ENCODE data around the gene RELN.

RELN gene

DNA sequence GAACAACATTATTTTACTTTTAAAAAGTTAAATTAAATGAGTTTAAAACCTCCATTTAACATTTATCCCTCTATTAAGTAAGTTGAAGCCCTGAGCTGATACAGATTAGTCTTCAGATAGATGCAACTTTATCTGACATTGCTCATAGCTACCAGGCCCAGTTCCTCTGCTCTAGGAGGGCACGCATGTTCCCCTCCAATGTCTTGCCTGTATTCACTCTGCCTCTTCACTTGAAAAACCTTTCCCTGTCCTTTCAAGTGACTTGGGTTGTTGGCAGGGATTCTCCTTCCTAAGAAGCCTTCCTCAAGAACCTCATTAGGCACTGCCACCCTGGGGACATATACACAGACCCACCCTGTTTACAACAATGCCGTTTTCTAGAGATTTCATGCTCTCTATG is 270.4 kb downstream of the RELN start:
- TF ChIP-seq ARNTL (CRISPR knock-in tag; IDR thresholded peaks at IDR 0.05; ENCODE audit: borderline replicate concordance, low read depth) (no peak), ISL1 (CRISPR knock-in tag; IDR thresholded peaks at IDR 0.05) (peak; percentile 55; the same call in 1 of the 2 replicates)
- ATAC-seq: peak; percentile 65

GRCh38 chr7:103718482-103719061 is 270.9 kb downstream of the RELN start:
- peak; percentile 23; the same call in 2 of the 3 replicates for ATAC-seq
- TF ChIP-seq, protein P1, sequence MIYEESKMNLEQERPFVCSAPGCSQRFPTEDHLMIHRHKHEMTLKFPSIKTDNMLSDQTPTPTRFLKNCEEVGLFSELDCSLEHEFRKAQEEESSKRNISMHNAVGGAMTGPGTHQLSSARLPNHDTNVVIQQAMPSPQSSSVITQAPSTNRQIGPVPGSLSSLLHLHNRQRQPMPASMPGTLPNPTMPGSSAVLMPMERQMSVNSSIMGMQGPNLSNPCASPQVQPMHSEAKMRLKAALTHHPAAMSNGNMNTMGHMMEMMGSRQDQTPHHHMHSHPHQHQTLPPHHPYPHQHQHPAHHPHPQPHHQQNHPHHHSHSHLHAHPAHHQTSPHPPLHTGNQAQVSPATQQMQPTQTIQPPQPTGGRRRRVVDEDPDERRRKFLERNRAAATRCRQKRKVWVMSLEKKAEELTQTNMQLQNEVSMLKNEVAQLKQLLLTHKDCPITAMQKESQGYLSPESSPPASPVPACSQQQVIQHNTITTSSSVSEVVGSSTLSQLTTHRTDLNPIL (CRISPR knock-in tag; IDR thresholded peaks at IDR 0.05; ENCODE audit: low read depth): peak; percentile 81
- TF ChIP-seq ISL1 (CRISPR knock-in tag; IDR thresholded peaks at IDR 0.05) (peak; percentile 97), ZC3H10 (CRISPR knock-in tag; IDR thresholded peaks at IDR 0.05) (no peak)
- TF ChIP-seq, protein P2, sequence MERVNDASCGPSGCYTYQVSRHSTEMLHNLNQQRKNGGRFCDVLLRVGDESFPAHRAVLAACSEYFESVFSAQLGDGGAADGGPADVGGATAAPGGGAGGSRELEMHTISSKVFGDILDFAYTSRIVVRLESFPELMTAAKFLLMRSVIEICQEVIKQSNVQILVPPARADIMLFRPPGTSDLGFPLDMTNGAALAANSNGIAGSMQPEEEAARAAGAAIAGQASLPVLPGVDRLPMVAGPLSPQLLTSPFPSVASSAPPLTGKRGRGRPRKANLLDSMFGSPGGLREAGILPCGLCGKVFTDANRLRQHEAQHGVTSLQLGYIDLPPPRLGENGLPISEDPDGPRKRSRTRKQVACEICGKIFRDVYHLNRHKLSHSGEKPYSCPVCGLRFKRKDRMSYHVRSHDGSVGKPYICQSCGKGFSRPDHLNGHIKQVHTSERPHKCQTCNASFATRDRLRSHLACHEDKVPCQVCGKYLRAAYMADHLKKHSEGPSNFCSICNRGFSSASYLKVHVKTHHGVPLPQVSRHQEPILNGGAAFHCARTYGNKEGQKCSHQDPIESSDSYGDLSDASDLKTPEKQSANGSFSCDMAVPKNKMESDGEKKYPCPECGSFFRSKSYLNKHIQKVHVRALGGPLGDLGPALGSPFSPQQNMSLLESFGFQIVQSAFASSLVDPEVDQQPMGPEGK (CRISPR knock-in tag; IDR thresholded peaks at IDR 0.05; ENCODE audit: borderline replicate concordance): peak; percentile 52; the same call in 1 of the 2 replicates

- no peak for ATAC-seq
Observed at GRCh38 chr7:103717574-103717973, 271.9 kb downstream of the RELN start.

DNA sequence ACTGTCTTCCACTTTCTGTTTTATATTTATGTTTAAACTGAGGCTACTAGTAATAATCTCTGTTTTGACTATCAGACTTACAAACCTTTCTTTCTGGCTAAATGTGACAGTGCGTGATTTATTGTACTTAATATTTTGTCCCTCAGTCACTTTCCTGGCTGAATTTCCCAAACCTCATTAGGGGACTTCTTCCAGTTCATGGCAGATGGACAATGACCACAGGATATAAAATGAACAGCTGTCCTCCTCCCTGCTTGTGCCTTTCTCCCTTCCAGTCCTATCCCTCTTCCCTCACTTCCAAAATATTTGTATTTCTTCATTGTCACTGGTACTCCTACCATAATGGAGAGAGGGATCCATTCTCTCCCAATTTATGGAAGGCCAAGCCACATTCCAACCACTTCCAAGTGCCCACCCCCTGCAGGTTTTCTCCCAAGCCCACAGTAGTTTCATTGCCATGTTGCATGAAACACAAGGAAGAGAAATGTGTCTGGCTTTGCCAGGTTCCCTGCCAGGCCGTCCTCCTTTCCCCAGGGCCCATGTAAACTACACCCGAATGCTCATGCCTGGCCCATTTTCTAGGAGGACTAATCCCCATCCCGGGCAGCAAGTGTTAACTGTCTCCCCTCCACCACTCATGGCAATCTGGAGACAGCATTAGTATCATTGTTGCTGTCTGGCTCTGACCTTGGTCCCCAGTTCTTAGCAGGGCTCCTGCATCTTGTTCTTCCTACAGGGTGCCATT is 273.9 kb downstream of the RELN start:
- no peak for ATAC-seq
- no peak for TF ChIP-seq TCF4 (CRISPR knock-in tag; IDR thresholded peaks at IDR 0.05; ENCODE audit: borderline replicate concordance)
- TF ChIP-seq CSRNP3 (CRISPR knock-in tag; IDR thresholded peaks at IDR 0.05): no peak
- TF ChIP-seq ZFP30 (CRISPR knock-in tag; IDR thresholded peaks at IDR 0.05): no peak
- no peak for TF ChIP-seq ISL1 (CRISPR knock-in tag; IDR thresholded peaks at IDR 0.05)
- TF ChIP-seq OSR1 (CRISPR knock-in tag; IDR thresholded peaks at IDR 0.05): no peak
- TF ChIP-seq ESRRG (CRISPR knock-in tag; IDR thresholded peaks at IDR 0.05): no peak
- TF ChIP-seq ARNTL (CRISPR knock-in tag; IDR thresholded peaks at IDR 0.05; ENCODE audit: borderline replicate concordance, low read depth): no peak
- no peak for TF ChIP-seq RARB (CRISPR knock-in tag; IDR thresholded peaks at IDR 0.05)
- TF ChIP-seq ZNF8 (CRISPR knock-in tag; IDR thresholded peaks at IDR 0.05): no peak
- TF ChIP-seq, protein P3, sequence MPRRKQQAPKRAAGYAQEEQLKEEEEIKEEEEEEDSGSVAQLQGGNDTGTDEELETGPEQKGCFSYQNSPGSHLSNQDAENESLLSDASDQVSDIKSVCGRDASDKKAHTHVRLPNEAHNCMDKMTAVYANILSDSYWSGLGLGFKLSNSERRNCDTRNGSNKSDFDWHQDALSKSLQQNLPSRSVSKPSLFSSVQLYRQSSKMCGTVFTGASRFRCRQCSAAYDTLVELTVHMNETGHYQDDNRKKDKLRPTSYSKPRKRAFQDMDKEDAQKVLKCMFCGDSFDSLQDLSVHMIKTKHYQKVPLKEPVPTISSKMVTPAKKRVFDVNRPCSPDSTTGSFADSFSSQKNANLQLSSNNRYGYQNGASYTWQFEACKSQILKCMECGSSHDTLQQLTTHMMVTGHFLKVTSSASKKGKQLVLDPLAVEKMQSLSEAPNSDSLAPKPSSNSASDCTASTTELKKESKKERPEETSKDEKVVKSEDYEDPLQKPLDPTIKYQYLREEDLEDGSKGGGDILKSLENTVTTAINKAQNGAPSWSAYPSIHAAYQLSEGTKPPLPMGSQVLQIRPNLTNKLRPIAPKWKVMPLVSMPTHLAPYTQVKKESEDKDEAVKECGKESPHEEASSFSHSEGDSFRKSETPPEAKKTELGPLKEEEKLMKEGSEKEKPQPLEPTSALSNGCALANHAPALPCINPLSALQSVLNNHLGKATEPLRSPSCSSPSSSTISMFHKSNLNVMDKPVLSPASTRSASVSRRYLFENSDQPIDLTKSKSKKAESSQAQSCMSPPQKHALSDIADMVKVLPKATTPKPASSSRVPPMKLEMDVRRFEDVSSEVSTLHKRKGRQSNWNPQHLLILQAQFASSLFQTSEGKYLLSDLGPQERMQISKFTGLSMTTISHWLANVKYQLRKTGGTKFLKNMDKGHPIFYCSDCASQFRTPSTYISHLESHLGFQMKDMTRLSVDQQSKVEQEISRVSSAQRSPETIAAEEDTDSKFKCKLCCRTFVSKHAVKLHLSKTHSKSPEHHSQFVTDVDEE (CRISPR knock-in tag; IDR thresholded peaks at IDR 0.05): no peak
- no peak for TF ChIP-seq PPARA (CRISPR knock-in tag; IDR thresholded peaks at IDR 0.05; ENCODE audit: borderline replicate concordance)
- TF ChIP-seq GLIS3 (CRISPR knock-in tag; IDR thresholded peaks at IDR 0.05): no peak
- no peak for TF ChIP-seq ZNF70 (CRISPR knock-in tag; IDR thresholded peaks at IDR 0.05)
- TF ChIP-seq, protein P4, sequence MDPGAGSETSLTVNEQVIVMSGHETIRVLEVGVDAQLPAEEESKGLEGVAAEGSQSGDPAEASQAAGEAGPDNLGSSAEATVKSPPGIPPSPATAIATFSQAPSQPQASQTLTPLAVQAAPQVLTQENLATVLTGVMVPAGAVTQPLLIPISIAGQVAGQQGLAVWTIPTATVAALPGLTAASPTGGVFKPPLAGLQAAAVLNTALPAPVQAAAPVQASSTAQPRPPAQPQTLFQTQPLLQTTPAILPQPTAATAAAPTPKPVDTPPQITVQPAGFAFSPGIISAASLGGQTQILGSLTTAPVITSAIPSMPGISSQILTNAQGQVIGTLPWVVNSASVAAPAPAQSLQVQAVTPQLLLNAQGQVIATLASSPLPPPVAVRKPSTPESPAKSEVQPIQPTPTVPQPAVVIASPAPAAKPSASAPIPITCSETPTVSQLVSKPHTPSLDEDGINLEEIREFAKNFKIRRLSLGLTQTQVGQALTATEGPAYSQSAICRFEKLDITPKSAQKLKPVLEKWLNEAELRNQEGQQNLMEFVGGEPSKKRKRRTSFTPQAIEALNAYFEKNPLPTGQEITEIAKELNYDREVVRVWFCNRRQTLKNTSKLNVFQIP (CRISPR knock-in tag; IDR thresholded peaks at IDR 0.05; ENCODE audit: borderline replicate concordance, low read depth): no peak
- no peak for TF ChIP-seq TOX (CRISPR knock-in tag; IDR thresholded peaks at IDR 0.05; ENCODE audit: borderline replicate concordance)

More at GRCh38 chr7:103717574-103717973, 271.9 kb downstream of the RELN start:
- TF ChIP-seq ZNF565 (CRISPR knock-in tag; conservative IDR thresholded peaks at IDR 0.05; ENCODE audit: low read depth): no peak
- no peak for TF ChIP-seq SNAI2 (CRISPR knock-in tag; IDR thresholded peaks at IDR 0.05)
- no peak for TF ChIP-seq TCF4 (CRISPR knock-in tag; IDR thresholded peaks at IDR 0.05; ENCODE audit: borderline replicate concordance)
- no peak for TF ChIP-seq CSDC2 (CRISPR knock-in tag; IDR thresholded peaks at IDR 0.05)
- no peak for TF ChIP-seq PPARA (CRISPR knock-in tag; IDR thresholded peaks at IDR 0.05; ENCODE audit: borderline replicate concordance)
- TF ChIP-seq, protein P2 (CRISPR knock-in tag; IDR thresholded peaks at IDR 0.05; ENCODE audit: borderline replicate concordance): no peak
- no peak for TF ChIP-seq ZC3H10 (CRISPR knock-in tag; IDR thresholded peaks at IDR 0.05)
- TF ChIP-seq OSR1 (CRISPR knock-in tag; IDR thresholded peaks at IDR 0.05): no peak
- no peak for TF ChIP-seq RARB (CRISPR knock-in tag; IDR thresholded peaks at IDR 0.05)
- TF ChIP-seq ESRRG (CRISPR knock-in tag; IDR thresholded peaks at IDR 0.05): no peak
- no peak for TF ChIP-seq GLIS3 (CRISPR knock-in tag; IDR thresholded peaks at IDR 0.05)
- TF ChIP-seq ISL1 (CRISPR knock-in tag; IDR thresholded peaks at IDR 0.05): no peak
- no peak for TF ChIP-seq BACH2 (CRISPR knock-in tag; IDR thresholded peaks at IDR 0.05; ENCODE audit: borderline replicate concordance)

Data from SK-N-SH treated with all-trans-retinoic acid at 6 μM for 48 hours (cell line).